ENCODE measurements around the gene GLI2. TPM values are rescaled to one million over a fixed set of nuclear protein-coding genes. Genes with fewer than 3 reads are reported as not detected.

The GLI2 gene
- total RNA-seq, 6 experiments from 2014 or later = 0.09 to 0.73 (median 0.48) TPM

GRCh38 chr2:120772261-120772660 is 36.6 kb downstream of the GLI2 start:
- intact Hi-C loops (cut with DNase I) = no loop called here
- DNase-seq (peak in 1 of 3 donors; percentile 30), ATAC-seq (no peak)
- Histone ChIP-seq H3K4me3 (no peak overlapping the region), H3K36me3 (no peaks in the 10 kb centered on the region), H3K4me1 (no peaks in the 10 kb centered on the region), H3K27me3 (no peaks in the 10 kb centered on the region), H3K9me3 (no peaks in the 10 kb centered on the region), H3K27ac (no peak overlapping the region)
- TF ChIP-seq POLR2A (IDR thresholded peaks at IDR 0.05) = no peak
- TF ChIP-seq CTCF (IDR thresholded peaks at IDR 0.05) = no peak
- 62% methylated on average over 3 of the region's 5 CpGs for WGBS (ENCODE audit: insufficient coverage, low coverage, low lambda C conversion rate, missing lambda C conversion rate)

GRCh38 chr2:120773186-120773800 is 37.6 kb downstream of the GLI2 start:
- 91% methylated on average over 11 of the region's 17 CpGs for WGBS (ENCODE audit: insufficient coverage, low coverage, low lambda C conversion rate, missing lambda C conversion rate)
- no peak for TF ChIP-seq POLR2A (IDR thresholded peaks at IDR 0.05)
- TF ChIP-seq CTCF (IDR thresholded peaks at IDR 0.05) = no peak

GRCh38 chr2:120774557-120775160 is 39.0 kb downstream of the GLI2 start:
- Histone ChIP-seq H3K27me3 (no peaks in the 10 kb centered on the region), H3K9me3 (no peaks in the 10 kb centered on the region), H3K36me3 (no peaks in the 10 kb centered on the region), H3K4me1 (no peaks in the 10 kb centered on the region), H3K4me3 (no peak overlapping the region), H3K27ac (no peak overlapping the region)
- intact Hi-C loops (cut with DNase I) = no loop called here
- WGBS (ENCODE audit: insufficient coverage, low coverage, low lambda C conversion rate, missing lambda C conversion rate) = 64% methylated on average over 3 of the region's 5 CpGs
- no peak for ATAC-seq
- peak in 1 of 3 donors; percentile 26 for DNase-seq
- TF ChIP-seq POLR2A (IDR thresholded peaks at IDR 0.05) = no peak
- TF ChIP-seq CTCF (IDR thresholded peaks at IDR 0.05) = no peak

More at GRCh38 chr2:120773186-120773800, 37.6 kb downstream of the GLI2 start:
- H3K4me3 ChIP-seq = no peak overlapping the region
- no peaks in the 10 kb centered on the region for H3K27me3 ChIP-seq
- DNase-seq (peak in 1 of 3 donors; percentile 42), ATAC-seq (no peak)
- intact Hi-C loops (cut with DNase I) = no loop called here
- no peaks in the 10 kb centered on the region for H3K4me1 ChIP-seq
- no peaks in the 10 kb centered on the region for H3K9me3 ChIP-seq
- no peak overlapping the region for H3K27ac ChIP-seq
- no peaks in the 10 kb centered on the region for H3K36me3 ChIP-seq

GRCh38 chr2:120775194-120775593 is 39.5 kb downstream of the GLI2 start:
- no peaks in the 10 kb centered on the region for H3K27me3 ChIP-seq
- H3K36me3 ChIP-seq = no peaks in the 10 kb centered on the region
- H3K27ac ChIP-seq = no peak overlapping the region
- DNase-seq = peak in 1 of 3 donors; percentile 27
- H3K9me3 ChIP-seq = no peaks in the 10 kb centered on the region
- 58% methylated on average over 5 of the region's 17 CpGs for WGBS (ENCODE audit: insufficient coverage, low coverage, low lambda C conversion rate, missing lambda C conversion rate)
- no peak for TF ChIP-seq CTCF (IDR thresholded peaks at IDR 0.05)
- H3K4me3 ChIP-seq = no peak overlapping the region
- intact Hi-C loops (cut with DNase I) = no loop called here
- no peaks in the 10 kb centered on the region for H3K4me1 ChIP-seq
- ATAC-seq = no peak

Data from right lobe of liver (tissue), 6 donors.